Measurements from ENCODE around the gene SERINC4.
A peak's percentile ranks its signal among the peaks of the same experiment; 100 is the strongest.

SERINC4 gene

GRCh38 chr15:43793647-43794046 lies 6.4 kb downstream of the SERINC4 start:
- no peak for TF ChIP-seq CTCF (conservative IDR thresholded peaks at IDR 0.05; ENCODE audit: low read depth, low read length)
- H3K27me3 ChIP-seq (ENCODE audit: insufficient read depth, low read depth): no peaks in the 10 kb centered on the region
- H3K4me2 ChIP-seq: peak overlapping the region; percentile 89
- no peak overlapping the region for H3K27ac ChIP-seq
- H3K79me2 ChIP-seq (ENCODE audit: insufficient read depth, low read depth): peaks cover 25% of the 10 kb centered on the region
- H2AFZ ChIP-seq (ENCODE audit: low read depth): no peak overlapping the region
- no peaks in the 10 kb centered on the region for H3K36me3 ChIP-seq (ENCODE audit: insufficient read depth)
- peaks cover 20% of the 10 kb centered on the region for H3K4me1 ChIP-seq (ENCODE audit: low read depth, poor library complexity, severe bottlenecking)
- no peak overlapping the region for H3K4me3 ChIP-seq (IDR thresholded peaks at IDR 0.05; ENCODE audit: insufficient read depth, low read depth, low read length)
- no peak overlapping the region for H3K9ac ChIP-seq
- H4K20me1 ChIP-seq (ENCODE audit: insufficient read depth): no peaks in the 10 kb centered on the region

- H2AFZ ChIP-seq (ENCODE audit: low read depth): peak overlapping the region; percentile 39; the same call in 1 of the 2 replicates
Observed at GRCh38 chr15:43792761-43793476, 7.1 kb downstream of the SERINC4 start.

GRCh38 chr15:43791993-43792760 lies 7.8 kb downstream of the SERINC4 start, which contains the start of gene SERF2:
SERF2 (plus strand) TSS chr15:43792320; CDS start chr15:43792377, 57 bp downstream.
- no peak for TF ChIP-seq CTCF (conservative IDR thresholded peaks at IDR 0.05; ENCODE audit: low read depth, low read length)
- Histone ChIP-seq H3K4me1 (ENCODE audit: low read depth, poor library complexity, severe bottlenecking) (peaks cover 20% of the 10 kb centered on the region), H3K9ac (peak within 1 kb of the TSS; percentile 93), H3K27ac (peak within 1 kb of the TSS; percentile 63), H3K27me3 (ENCODE audit: insufficient read depth, low read depth) (no peaks in the 10 kb centered on the region), H3K36me3 (ENCODE audit: insufficient read depth) (no peaks in the 10 kb centered on the region), H4K20me1 (ENCODE audit: insufficient read depth) (no peaks in the 10 kb centered on the region), H3K4me2 (peak within 1 kb of the TSS; percentile 89), H3K4me3 (IDR thresholded peaks at IDR 0.05; ENCODE audit: insufficient read depth, low read depth, low read length) (no peak within 1 kb of the TSS), H3K79me2 (ENCODE audit: insufficient read depth, low read depth) (peaks cover 25% of the 10 kb centered on the region), H2AFZ (ENCODE audit: low read depth) (peak within 1 kb of the TSS; percentile 99)

More at GRCh38 chr15:43792761-43793476, 7.1 kb downstream of the SERINC4 start:
- no peaks in the 10 kb centered on the region for H3K36me3 ChIP-seq (ENCODE audit: insufficient read depth)
- TF ChIP-seq CTCF (conservative IDR thresholded peaks at IDR 0.05; ENCODE audit: low read depth, low read length): no peak
- peaks cover 20% of the 10 kb centered on the region for H3K4me1 ChIP-seq (ENCODE audit: low read depth, poor library complexity, severe bottlenecking)
- H3K4me3 ChIP-seq (IDR thresholded peaks at IDR 0.05; ENCODE audit: insufficient read depth, low read depth, low read length): no peak overlapping the region
- peaks cover 25% of the 10 kb centered on the region for H3K79me2 ChIP-seq (ENCODE audit: insufficient read depth, low read depth)
- no peaks in the 10 kb centered on the region for H3K27me3 ChIP-seq (ENCODE audit: insufficient read depth, low read depth)
- H3K9ac ChIP-seq: peak overlapping the region; percentile 93
- H4K20me1 ChIP-seq (ENCODE audit: insufficient read depth): no peaks in the 10 kb centered on the region
- peak overlapping the region; percentile 63 for H3K27ac ChIP-seq
- H3K4me2 ChIP-seq: peak overlapping the region; percentile 89

GRCh38 chr15:43789409-43789808 lies 10.6 kb downstream of the SERINC4 start:
- no peak overlapping the region for H3K27ac ChIP-seq
- H3K4me2 ChIP-seq: peak overlapping the region; percentile 51

More at GRCh38 chr15:43789409-43789808, 10.6 kb downstream of the SERINC4 start:
- no peak overlapping the region for H3K4me3 ChIP-seq (IDR thresholded peaks at IDR 0.05; ENCODE audit: insufficient read depth, low read depth, low read length)
- peak overlapping the region; percentile 74 for H2AFZ ChIP-seq (ENCODE audit: low read depth)
- no peak for TF ChIP-seq CTCF (conservative IDR thresholded peaks at IDR 0.05; ENCODE audit: low read depth, low read length)
- H3K36me3 ChIP-seq (ENCODE audit: insufficient read depth): no peaks in the 10 kb centered on the region
- H4K20me1 ChIP-seq (ENCODE audit: insufficient read depth): no peaks in the 10 kb centered on the region
- no peaks in the 10 kb centered on the region; the same call in 1 of the 2 replicates for H3K27me3 ChIP-seq (ENCODE audit: insufficient read depth, low read depth)
- H3K79me2 ChIP-seq (ENCODE audit: insufficient read depth, low read depth): peaks cover 22% of the 10 kb centered on the region
- H3K4me1 ChIP-seq (ENCODE audit: low read depth, poor library complexity, severe bottlenecking): peaks cover 20% of the 10 kb centered on the region
- no peak overlapping the region; the same call in 1 of the 2 replicates for H3K9ac ChIP-seq
